Esophagus squamous epithelium (tissue), 4 donors: ENCODE measurements around the gene TXNDC11.

Source experiments
- POLR2A ChIP-seq, 4 donors: fragments of 450-650 bp; IDR thresholded peaks; one replicate each; pipeline ENCODE4 v1.6.1; 2017; ENCODE audit warnings: antibody characterized with exemption in 4 of 4, mild to moderate bottlenecking in 4 of 4, moderate library complexity in 3 of 4
- TF ChIP-seq, protein P1 (sequence below), 6 experiments: fragments of 450-650 bp in 4 of 6; fragments of 200-600 bp in 2 of 6; sonication (generic) in 2 of 6; IDR thresholded peaks; one replicate each; pipeline ENCODE4 v1.5.1; 2016 to 2019; ENCODE audit warnings: antibody characterized with exemption in 6 of 6, mild to moderate bottlenecking in 4 of 6, moderate library complexity in 4 of 6

DNA sequence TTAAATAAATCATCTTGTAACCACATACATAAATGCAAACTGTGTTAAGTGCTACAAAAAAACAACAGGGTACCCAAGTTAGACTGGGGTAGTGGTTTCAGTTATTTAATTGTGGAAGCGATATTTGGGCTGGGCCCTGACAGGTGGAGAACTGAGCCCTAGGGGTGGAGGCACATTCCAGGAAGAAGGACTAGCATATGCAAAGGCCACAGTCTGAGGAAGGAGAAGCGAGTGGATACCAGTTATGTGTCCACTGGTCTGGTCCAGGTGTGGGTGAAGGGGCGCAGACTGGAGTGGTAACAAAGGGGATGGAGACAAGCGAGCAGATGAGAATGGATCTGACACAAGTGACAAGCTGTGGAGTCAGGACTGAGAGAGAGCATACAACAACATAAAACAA lies 22.9 kb downstream of the TXNDC11 start:
- TF ChIP-seq, protein P1, sequence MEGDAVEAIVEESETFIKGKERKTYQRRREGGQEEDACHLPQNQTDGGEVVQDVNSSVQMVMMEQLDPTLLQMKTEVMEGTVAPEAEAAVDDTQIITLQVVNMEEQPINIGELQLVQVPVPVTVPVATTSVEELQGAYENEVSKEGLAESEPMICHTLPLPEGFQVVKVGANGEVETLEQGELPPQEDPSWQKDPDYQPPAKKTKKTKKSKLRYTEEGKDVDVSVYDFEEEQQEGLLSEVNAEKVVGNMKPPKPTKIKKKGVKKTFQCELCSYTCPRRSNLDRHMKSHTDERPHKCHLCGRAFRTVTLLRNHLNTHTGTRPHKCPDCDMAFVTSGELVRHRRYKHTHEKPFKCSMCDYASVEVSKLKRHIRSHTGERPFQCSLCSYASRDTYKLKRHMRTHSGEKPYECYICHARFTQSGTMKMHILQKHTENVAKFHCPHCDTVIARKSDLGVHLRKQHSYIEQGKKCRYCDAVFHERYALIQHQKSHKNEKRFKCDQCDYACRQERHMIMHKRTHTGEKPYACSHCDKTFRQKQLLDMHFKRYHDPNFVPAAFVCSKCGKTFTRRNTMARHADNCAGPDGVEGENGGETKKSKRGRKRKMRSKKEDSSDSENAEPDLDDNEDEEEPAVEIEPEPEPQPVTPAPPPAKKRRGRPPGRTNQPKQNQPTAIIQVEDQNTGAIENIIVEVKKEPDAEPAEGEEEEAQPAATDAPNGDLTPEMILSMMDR (IDR thresholded peaks at IDR 0.05) = no peak
- TF ChIP-seq POLR2A (IDR thresholded peaks at IDR 0.05) = no peak
